Measurements from ENCODE around the gene EXOSC7. TPM values are rescaled to one million over a fixed set of nuclear protein-coding genes. Genes with fewer than 3 reads are reported as not detected.

Gene EXOSC7
- total RNA-seq, 1 experiment from 2014 or later = 50.1 TPM

- no peak for TF ChIP-seq CTCF (IDR thresholded peaks at IDR 0.05; ENCODE audit: unreplicated experiment)
- intact Hi-C loops (cut with micrococcal nuclease; ENCODE audit: unreplicated experiment) = no loop called here
- no peak overlapping the region for H3K4me3 Mint-ChIP-seq (ENCODE audit: low read depth, unreplicated experiment)
- H3K36me3 Mint-ChIP-seq (ENCODE audit: insufficient read depth, unreplicated experiment) = peaks cover 32% of the 10 kb centered on the region
- no peaks in the 10 kb centered on the region for H3K27me3 Mint-ChIP-seq (ENCODE audit: unreplicated experiment)
- CTCF ChIA-PET = interaction anchor here (0.5 kb wide), 1 partner anchor 812 kb away, joined by 6 read pairs; no protein-coding TSS in a partner anchor
- peaks cover 2% of the 10 kb centered on the region for H3K9me3 Mint-ChIP-seq (ENCODE audit: low read depth, unreplicated experiment)
- peaks cover 6% of the 10 kb centered on the region for H3K4me1 Mint-ChIP-seq (ENCODE audit: low read depth, unreplicated experiment)
- BruUV-seq (replicated peaks) = no TSS peak
- no peak overlapping the region for H3K27ac Mint-ChIP-seq (ENCODE audit: unreplicated experiment)
- no peak for DNase-seq
These were observed 24.8 kb downstream of the EXOSC7 start for GRCh38 chr3:45000823-45001222.

- no peaks in the 10 kb centered on the region for H3K27me3 Mint-ChIP-seq (ENCODE audit: unreplicated experiment)
- H3K27ac Mint-ChIP-seq (ENCODE audit: unreplicated experiment) = no peak overlapping the region
- H3K9me3 Mint-ChIP-seq (ENCODE audit: low read depth, unreplicated experiment) = peaks cover 2% of the 10 kb centered on the region
- no peak overlapping the region for H3K4me3 Mint-ChIP-seq (ENCODE audit: low read depth, unreplicated experiment)
- no peak for DNase-seq
- no peaks in the 10 kb centered on the region for H3K4me1 Mint-ChIP-seq (ENCODE audit: low read depth, unreplicated experiment)
- TF ChIP-seq CTCF (IDR thresholded peaks at IDR 0.05; ENCODE audit: unreplicated experiment) = no peak
- CTCF ChIA-PET = no interaction called here
- H3K36me3 Mint-ChIP-seq (ENCODE audit: insufficient read depth, unreplicated experiment) = peaks cover 33% of the 10 kb centered on the region
- BruUV-seq (replicated peaks) = no TSS peak
- intact Hi-C loops (cut with micrococcal nuclease; ENCODE audit: unreplicated experiment) = no loop called here
These were observed 25.7 kb downstream of the EXOSC7 start for GRCh38 chr3:45001738-45002137.

- CTCF ChIA-PET = no interaction called here
- H3K27ac Mint-ChIP-seq (ENCODE audit: unreplicated experiment) = no peak overlapping the region
- no TSS peak for BruUV-seq (replicated peaks)
- H3K4me3 Mint-ChIP-seq (ENCODE audit: low read depth, unreplicated experiment) = no peak overlapping the region
- intact Hi-C loops (cut with micrococcal nuclease; ENCODE audit: unreplicated experiment) = no loop called here
- TF ChIP-seq CTCF (IDR thresholded peaks at IDR 0.05; ENCODE audit: unreplicated experiment) = no peak
- no peaks in the 10 kb centered on the region for H3K4me1 Mint-ChIP-seq (ENCODE audit: low read depth, unreplicated experiment)
- H3K36me3 Mint-ChIP-seq (ENCODE audit: insufficient read depth, unreplicated experiment) = peaks cover 38% of the 10 kb centered on the region
- DNase-seq = no peak
- peaks cover 2% of the 10 kb centered on the region for H3K9me3 Mint-ChIP-seq (ENCODE audit: low read depth, unreplicated experiment)
- H3K27me3 Mint-ChIP-seq (ENCODE audit: unreplicated experiment) = no peaks in the 10 kb centered on the region
These were observed 26.2 kb downstream of the EXOSC7 start for GRCh38 chr3:45002139-45002660.

GRCh38 chr3:45002720-45003119 is 26.7 kb downstream of the EXOSC7 start:
- H3K27ac Mint-ChIP-seq (ENCODE audit: unreplicated experiment) = no peak overlapping the region
- H3K4me1 Mint-ChIP-seq (ENCODE audit: low read depth, unreplicated experiment) = no peaks in the 10 kb centered on the region
- peaks cover 40% of the 10 kb centered on the region for H3K36me3 Mint-ChIP-seq (ENCODE audit: insufficient read depth, unreplicated experiment)
- intact Hi-C loops (cut with micrococcal nuclease; ENCODE audit: unreplicated experiment) = no loop called here
- CTCF ChIA-PET = no interaction called here
- peaks cover 2% of the 10 kb centered on the region for H3K9me3 Mint-ChIP-seq (ENCODE audit: low read depth, unreplicated experiment)
- H3K27me3 Mint-ChIP-seq (ENCODE audit: unreplicated experiment) = no peaks in the 10 kb centered on the region
- no peak for DNase-seq
- no peak overlapping the region for H3K4me3 Mint-ChIP-seq (ENCODE audit: low read depth, unreplicated experiment)
- TF ChIP-seq CTCF (IDR thresholded peaks at IDR 0.05; ENCODE audit: unreplicated experiment) = no peak
- no TSS peak for BruUV-seq (replicated peaks)

All from Calu3 (cell line).